8988T (cell line): ENCODE measurements around the gene ZIC5.

Experiments used
- DNase-seq: peaks from one replicate; pipeline ENCODE4 v3.0.0; 2011

Gene ZIC5

DNA sequence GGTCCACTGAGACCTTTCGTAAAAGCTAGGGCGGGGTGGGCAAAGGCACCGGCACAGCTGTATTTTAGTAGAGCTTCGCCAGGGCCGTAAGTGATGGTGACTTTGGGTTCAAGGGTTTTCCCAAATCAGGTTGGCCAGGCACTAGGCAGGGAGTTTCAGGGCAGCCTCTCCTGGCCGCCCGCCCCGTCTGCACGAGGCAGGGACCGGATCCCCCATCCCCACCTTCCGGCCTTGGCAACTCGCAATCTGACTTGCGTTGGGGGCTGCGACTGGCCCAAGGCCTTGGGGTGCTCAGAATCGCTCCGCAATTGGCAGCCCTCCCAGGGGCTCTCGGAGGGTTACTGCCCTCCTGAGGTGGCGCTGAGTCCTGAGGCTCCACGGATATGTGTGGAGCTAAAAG lies 4.1 kb upstream of the ZIC5 start:
- DNase-seq = no peak

DNA sequence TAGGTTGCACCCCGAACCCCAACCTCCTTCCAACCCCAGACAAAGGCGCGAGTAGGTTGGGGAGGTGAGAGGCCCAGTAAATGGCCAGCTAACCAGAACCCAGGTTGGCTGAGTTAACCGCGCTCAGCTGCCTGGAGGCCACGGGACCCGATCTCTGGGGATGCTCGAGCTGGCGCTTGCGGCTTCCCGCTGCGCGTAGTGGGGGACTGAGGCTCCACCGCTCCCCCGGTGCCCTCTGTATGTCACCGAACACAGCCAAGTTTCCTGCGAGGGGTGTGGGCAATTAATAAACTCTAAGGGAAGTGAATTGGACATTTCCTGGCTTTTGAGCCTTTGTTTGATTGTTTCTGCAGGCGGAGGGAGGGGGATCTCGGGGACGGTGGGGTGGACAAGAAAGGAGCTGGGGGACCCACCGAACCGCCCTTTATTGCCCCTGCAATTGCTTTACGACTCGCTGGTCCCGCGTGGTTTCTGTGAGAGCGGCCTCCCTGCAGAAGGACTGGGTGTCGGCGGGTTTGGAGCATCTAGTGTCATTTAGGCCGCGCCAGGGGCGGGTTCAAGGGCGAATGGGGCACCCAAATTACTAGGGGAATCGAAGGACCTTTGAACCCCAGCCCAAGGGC lies 3.5 kb upstream of the ZIC5 start:
- no peak for DNase-seq

DNA sequence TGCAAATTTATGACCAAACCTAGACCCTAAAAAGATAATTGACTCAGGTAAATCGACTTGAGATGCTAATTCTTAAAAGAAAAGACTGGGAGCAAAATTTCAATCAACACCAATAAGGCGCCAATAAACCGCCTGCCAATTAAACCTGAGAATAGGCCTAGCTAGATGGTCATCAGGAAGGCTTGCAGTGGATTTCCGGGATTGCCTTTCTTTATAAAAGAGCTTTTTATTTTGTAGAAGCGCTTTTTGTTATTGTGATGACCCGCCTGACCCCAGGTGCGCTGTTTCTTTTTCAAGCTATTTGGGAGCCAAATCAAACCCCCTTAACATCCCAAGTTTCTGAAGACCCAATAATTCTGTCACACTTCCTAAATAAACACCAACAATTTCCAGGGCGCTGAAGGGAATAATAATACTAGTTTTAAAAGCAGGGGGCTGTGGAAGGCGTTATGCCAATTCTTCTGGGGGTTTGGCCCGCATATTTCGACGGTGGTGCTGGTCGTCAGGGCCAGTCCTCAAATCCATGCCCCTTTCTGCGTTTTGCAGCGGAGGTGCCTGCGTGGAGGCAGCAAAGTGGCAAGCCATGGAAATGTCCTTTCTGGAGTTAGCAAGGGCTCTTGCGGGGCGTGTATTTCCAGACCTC lies 2.9 kb upstream of the ZIC5 start:
- DNase-seq = no peak

DNA sequence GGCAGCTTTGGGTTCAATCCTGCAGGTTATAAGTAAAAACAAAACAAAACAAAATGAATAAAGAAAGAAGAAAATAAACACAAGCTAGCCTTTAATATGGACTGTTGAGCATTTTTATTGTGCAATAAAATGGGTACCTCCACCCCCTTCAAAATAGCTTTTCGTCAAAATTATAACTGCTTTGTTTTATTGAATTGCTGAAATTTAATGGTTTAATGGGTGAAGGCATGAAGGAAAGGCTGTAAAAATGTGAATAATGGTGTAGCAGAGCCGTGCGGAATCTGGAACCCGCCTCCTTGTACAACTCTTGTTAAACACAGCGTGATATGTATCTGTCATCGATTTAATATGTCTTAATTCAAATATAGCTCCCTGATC lies 2.2 kb upstream of the ZIC5 start:
- DNase-seq = no peak

DNA sequence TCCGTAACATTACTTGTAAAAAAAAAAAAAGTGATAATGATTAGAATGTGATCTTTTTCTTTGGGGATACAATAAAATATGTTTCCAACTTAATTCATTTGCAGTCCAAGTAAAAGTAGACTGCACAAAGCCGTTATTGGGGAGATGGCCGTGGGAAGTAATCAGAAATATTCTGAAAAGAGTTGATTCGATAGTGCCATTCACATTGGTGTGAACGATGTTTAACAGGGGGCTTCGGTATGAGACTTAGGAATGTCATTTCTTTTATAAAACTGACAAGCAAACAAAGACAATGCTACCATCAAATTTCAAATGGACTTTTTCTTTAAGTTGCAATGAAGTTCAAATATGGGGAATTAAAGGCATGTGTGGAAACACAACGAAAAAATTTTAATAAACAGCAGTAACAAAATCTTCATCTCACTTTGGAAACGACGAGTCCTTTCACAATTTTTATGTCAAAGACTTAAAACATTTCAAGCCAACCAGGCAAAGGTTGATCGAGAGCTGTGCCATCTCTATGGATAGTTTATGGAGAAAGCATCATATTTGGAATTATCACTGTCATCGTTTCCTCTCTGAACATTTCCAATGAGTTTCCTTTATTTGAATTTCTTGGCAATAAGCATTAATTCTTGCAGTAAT lies 1.7 kb upstream of the ZIC5 start:
- DNase-seq = no peak

DNA sequence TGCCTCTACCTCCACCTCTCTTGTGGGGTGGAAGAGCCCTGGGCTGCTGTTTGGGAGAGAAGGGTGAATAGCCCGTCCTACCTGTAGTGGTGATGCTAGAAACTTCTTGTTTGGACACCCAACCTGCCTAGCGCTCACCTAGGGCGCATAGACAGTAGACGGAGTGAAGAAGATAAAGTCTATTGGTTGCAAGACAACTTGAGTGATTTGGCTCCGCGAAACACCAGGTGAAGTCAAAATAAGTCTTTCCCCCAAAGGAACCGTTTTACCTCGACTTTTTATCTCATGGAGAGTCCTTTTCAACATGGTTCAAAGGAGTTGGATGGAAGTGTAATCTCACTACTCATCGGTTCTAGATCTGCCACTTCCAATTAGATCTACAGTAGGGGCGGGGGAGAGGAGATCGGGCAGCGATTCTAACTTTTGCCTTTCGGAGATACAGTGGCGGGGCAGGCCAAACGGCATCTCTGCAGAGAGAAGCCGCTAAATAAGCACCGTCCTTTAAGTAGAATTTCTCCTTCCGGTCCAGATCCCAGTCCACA lies 694 bp upstream of the ZIC5 start:
- DNase-seq = no peak

DNA sequence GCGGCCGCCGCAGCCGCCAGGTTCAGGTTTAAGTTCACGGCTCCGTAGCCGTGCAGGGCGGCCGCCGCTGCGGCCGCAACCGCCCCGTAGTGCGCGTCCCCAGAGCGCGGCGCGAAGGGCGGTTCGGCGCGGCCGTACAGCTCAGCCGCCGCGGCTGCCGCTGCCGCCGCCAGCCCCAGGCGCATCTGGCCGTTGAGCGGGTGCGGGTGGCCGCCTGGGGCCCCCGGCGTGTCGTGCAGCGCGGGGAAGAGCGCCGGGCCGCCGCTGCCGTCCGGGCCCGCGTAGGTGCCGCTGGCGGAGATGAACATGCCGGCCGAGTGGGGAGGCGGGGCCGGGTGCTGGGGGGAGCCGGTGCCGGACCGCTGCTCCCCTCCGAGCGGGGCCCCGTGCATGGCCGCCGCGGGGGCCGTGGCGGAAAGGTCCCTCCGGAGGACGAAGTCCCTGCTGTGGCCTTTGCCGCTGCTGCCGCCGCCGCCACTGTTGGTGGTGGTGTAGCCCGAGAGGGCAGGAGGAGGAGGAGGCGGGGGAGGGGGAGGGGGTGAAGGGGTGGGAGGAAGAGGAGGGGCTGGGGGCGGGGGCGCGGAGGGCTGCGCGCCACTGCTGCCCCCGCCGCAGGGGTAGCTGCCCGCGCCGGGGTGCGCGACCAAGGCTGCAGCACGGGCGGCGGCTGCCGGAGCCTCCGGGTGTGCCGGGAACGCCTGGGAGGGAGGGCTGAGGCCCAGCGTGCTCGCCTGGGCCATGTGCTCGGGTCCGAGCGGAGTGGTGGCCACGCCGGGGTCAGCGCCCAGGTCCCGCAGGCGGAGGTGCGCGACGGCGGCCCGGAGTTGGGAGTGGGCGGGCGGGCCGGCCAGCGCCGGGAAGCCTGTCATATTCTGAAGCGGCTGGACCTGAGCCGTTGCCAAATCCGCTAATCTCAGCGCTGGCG lies 654 bp downstream of the ZIC5 start:
- DNase-seq = no peak

DNA sequence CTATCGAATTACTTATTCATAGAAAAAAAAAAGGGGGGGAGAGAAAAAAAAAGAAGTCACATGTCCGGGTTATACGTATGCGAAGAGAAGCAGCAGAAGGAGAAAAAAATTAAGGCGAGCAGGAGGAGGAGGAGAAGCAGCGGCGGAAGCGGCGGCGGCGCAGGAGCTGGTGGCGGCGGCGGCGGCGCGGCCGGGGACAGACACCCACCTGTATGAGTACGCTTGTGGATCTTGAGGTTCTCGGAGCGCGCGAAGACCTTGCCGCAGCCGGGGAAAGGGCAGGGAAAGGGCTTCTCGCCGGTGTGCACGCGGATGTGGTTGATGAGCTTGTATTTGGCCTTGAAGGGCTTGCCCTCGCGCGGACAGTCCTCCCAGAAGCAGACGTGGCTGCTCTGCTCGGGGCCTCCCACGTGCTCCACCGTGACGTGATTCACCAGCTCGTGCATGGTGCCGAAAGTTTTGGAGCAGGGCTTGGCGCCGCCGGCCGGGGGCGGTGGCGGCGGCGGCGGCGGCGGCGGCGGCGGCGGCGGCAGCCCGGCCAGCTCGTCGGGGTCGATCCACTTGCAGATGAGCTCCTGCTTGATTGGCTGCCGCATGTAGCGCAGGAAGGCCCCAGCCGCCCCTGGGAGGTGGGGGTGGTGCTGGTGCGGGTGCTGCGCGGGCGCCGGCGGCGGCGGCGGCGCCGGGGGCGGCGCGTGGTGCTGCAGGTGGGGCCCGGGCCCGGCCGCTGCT lies 1.5 kb downstream of the ZIC5 start:
- DNase-seq = peak; percentile 85

DNA sequence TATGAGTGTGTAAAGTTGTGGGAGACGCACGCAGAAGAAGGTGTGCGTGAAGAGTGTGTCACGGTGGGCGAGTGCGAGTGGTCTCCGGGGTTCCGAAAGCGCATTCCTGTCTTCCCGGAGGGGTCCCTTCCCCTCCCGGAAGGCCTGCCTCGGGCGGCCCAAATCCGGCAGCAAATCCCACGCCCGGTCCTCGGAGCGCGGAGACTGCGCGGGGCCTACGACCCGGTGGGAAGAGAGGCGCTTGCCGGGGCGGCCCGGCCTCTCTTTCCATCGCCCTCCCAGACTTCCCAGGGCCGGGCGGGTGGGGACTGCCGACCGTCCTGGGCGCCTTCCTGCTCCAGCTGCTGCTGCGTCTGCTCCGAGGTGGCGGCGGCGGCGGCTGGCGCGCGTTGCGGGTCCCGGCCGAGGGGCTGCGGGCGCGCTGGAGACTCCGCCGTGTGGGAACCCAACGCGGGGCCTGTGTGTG lies 2.1 kb downstream of the ZIC5 start:
- no peak for DNase-seq

DNA sequence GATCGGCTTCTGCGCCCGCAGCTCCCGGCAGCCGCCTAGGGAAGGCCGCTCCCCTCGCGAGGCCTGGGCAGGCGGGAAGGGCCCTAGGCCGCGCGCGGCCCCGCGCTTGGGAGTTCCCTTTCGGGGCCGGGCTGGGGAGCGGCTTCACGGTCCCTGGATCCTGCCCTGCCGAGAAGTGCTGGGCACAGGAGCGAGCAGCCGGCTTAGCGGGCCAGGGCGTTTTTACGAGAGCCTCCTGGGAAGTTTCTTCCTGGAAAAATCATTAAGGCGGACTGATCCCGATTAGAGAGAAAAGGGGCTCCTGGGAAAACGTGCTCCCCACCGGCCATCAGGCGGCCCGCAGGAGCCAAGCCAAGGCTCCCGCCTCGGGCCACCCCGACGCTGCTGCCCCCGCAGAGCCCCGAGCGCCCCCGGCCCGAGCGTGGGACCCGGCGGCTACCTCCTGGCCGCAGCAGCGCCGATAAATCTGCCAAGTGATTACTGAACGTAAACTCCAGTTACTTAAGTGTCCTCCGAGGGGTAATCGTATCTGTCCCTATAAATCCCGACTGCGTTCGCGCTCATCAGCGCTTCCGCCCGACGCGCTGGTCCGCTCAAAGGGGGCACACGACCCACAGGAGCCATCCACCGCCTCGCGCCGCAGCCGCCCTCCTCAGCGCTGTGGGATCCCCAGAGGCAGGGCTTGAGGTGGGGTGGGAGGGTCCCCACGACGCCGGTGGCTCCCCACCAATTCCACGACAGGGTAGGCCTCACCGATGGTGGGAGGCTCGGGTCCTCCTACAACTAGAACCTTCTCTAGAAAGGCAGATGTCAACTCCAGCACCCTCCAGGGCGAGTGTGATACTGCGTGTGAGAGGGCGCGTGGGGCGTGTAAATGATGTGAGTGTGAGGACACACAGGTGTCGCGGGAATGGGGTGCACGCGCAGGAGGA lies 2.8 kb downstream of the ZIC5 start:
- no peak for DNase-seq

DNA sequence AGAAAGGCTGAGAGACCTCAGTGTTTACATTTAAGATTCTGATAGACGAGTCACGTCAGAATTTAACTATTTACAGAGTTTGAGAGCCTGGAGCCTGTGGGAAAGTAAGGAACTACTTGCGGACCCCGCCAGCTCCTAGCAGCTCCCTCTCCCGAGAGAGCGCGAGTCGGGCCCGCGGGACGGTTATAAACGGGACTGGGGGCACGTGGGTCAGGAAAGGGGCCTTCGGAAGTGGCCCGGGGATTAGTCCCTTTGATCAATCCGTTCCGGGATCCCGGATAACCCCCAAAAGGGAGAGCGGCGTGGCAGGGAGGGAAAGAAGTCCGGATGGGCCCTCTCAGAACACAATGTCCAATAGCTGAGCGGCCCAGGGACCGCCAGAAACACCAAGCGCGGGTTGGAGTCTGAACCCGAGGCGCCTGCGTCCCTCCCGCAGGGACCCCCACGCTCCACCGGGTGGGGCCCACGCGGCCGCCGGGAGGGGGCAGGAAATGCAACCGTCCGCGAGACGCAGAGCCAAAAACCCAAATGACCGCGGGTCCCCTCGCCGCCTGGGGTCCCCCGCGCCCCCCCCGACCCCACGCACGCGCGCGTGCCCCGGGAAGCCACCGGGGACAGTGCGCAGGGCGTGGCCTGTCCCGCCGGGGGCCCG lies 3.6 kb downstream of the ZIC5 start:
- DNase-seq = no peak

DNA sequence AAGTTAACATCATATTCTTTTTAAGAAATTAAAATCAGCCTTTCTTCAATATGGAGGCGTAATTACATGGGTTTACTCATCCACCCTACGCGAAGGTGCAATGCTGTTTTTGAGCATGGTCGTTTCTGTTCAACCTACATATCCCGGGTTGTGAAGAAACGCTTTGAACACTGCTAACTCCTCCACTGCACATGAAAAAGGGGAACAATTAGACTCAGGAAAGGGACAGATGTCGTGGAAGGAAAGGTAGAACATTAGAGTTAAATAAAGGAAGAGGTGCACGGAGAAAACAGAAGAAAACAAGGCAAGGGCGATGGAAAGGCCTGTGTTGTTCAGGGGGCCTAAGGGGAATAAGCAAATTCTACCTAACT lies 4.1 kb downstream of the ZIC5 start:
- no peak for DNase-seq

DNA sequence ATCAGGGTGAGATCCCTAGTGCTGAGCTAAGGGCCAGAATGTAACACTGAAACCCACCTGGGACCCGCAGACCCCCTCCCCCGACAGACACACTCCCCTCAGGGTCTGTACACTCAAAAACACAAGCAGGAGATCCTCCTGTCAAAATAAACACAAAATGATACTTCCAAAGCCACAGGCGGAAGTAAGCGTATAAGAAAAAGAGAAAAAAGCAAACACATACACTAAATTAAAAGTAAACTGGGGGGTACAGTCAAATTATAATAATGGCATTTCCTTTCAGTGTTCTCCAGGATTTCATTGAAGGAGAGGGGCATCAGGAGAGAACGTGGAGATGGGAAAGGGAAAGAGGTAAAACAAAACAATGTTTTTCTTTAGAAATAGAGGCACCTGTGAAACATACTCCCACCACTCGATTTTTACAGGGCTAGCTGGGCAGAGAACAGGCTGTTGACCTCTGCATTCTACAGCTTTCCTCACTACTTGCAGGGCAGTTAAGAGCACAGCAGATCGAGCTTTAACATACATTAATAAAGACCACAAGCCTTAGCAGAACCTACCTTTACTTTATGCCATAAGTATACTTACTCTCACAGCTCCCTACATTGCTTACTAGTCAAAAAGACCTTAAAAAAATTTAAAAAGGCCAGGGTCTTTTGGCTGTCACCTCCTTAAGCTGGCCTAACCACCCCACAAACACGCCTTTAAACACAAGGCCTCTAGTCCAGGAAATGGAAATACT lies 5.3 kb downstream of the ZIC5 start:
- no peak for DNase-seq

DNA sequence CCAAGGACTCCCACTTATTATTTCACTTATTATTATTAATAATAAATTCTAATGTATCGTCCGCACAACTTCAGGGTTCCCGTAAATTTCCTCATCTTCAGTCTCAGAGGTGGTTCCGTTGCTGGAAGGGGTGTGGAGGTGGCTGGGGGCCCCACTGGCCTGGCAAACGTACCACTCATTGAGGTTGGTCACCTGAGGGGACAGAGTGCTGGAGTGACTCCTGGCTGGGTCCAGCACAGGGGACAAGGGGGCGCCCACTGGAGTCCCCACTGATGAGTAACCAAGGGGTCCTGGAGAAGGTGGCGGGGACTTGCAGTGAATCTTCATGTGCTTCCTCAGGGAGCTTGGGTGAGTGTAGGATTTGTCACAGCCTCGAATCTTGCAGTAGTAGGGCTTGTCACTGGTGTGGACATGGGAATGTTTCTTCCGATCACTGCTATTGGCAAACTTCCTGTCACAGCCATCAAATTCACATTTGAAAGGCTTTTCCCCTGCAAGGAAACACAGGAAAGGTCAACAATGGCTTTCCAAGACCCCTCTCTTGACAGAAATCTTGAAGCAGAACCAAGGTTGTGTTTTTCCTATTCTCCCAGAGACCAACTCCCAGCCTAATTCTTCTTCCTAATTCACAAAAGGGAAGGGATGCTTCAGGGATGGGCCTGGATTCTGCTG lies 6.1 kb downstream of the ZIC5 start:
- no peak for DNase-seq

DNA sequence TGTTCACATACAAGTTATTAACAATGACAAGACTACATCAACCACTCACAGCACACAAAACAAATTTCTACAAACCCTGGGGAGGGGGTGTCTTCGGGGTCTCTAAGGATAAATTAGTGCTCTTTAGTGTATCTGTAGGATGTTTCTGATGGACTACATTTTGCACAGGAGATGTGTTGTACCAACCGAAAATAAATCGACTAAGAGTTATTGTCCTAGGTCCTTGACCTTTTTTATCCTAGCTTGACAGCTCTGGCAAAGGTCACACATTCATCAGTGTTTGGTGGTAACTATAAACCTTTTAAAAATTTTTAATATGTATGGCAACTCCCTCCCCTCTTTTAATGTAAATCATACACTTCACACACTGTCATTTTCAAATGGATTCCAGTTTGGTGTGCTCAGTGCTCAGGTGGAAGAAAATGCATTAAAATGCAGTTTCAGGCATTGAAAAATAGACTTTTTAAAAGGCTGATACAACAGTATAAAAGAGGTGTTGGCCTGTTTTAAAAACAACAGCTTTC lies 7.7 kb downstream of the ZIC5 start:
- DNase-seq = no peak

DNA sequence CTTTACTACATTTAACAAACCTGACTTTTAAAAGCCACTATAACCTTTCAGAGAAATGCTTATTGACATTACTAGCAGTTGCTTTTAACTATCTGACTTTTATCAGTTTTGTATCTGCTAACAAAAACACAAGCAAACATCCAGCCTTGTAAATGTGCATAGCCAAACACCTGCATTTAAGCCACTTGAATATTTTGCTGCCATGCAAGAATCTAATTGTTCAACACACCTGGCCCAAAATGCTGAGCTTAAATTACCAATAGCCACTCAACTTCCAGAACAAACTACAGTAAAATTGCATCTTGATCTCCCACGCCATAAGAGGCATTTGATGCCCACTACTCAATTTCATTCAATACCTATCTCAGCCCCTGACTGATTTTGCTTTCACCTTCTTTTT lies 9.3 kb downstream of the ZIC5 start:
- DNase-seq = no peak

DNA sequence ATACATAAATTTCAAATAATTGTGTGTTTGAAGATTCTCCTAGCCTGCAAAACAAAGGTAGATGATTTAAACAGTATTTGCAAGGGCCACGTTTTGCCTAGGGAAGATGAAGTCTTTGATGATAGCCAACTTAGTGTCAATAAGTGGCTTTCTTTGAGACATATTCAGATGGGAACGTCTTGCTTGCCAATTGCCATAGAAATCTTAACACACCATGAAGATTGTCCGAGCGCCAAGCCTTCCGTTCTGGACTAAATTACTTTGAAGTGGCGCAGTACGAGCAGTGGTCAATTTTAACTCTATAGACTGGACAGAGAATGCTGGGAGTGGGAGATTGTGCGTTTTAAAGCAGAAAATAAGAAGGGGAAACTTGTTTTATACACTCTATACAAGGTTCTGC lies 9.9 kb downstream of the ZIC5 start:
- no peak for DNase-seq

DNA sequence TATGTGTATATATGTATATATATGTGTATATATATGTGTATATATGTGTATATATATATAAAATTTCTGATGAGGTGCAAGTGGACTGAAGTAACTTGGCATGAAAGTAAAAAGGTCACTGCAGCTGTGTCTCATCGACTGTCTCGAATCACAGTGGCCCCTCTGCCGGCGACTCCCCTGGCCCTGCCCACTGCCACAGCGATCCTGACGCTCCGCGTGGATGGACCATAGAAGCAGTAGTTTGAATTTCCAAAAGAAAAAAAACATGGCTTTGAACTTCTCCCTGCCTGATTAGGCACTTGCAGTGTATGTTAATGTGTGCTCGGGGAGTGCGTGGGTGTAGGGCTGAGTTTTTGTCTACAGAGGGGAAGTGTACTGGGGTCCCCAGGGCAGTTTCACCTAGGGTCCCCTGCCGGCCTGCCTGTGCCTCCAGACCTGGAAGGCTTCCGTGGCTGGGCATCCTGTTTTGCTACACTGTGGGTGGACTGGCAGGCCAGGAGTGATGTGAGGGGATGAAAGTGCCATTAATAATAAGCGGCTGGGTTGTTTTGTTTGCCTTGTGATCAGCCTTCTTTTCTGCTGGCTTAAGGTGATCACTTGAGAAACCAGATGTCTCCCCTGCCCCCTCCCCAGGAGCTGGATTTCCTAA lies 10.8 kb downstream of the ZIC5 start:
- DNase-seq = no peak
